MV-4-11 (cell line): Measurements from ENCODE around the gene MEGF9.
A peak's percentile ranks its signal among the peaks of the same experiment; 100 is the strongest.

Experiments used
- DNase-seq: peaks from one replicate; lab custom pipeline; 2025; lab: John Stamatoyannopoulos, UW

The MEGF9 gene

GRCh38 chr9:120705174-120705573 lies 9.1 kb downstream of the MEGF9 start:
- no peak for DNase-seq

- no peak for DNase-seq
Observed at GRCh38 chr9:120702075-120702474, 12.2 kb downstream of the MEGF9 start.

- no peak for DNase-seq
Observed at GRCh38 chr9:120701248-120701647, 13.0 kb downstream of the MEGF9 start.

- no peak for DNase-seq
Observed at GRCh38 chr9:120698766-120699165, 15.5 kb downstream of the MEGF9 start.

GRCh38 chr9:120697448-120697847 lies 16.8 kb downstream of the MEGF9 start:
- DNase-seq: no peak

- DNase-seq: no peak
Observed at GRCh38 chr9:120696551-120697230, 17.6 kb downstream of the MEGF9 start.

GRCh38 chr9:120694559-120694958 lies 19.7 kb downstream of the MEGF9 start:
- no peak for DNase-seq

- DNase-seq: no peak
Observed at GRCh38 chr9:120693700-120694008, 20.6 kb downstream of the MEGF9 start.

GRCh38 chr9:120692901-120693699 lies 21.2 kb downstream of the MEGF9 start:
- DNase-seq: peak; percentile 98

- no peak for DNase-seq
Observed at GRCh38 chr9:120690372-120690771, 23.9 kb downstream of the MEGF9 start.

- no peak for DNase-seq
Observed at GRCh38 chr9:120689860-120690259, 24.4 kb downstream of the MEGF9 start.

- DNase-seq: no peak
Observed at GRCh38 chr9:120688758-120689157, 25.5 kb downstream of the MEGF9 start.

GRCh38 chr9:120683150-120683549 lies 31.1 kb downstream of the MEGF9 start:
- no peak for DNase-seq

GRCh38 chr9:120681121-120681520 lies 33.1 kb downstream of the MEGF9 start:
- no peak for DNase-seq

GRCh38 chr9:120680579-120680978 lies 33.7 kb downstream of the MEGF9 start:
- no peak for DNase-seq

- DNase-seq: no peak
Observed at GRCh38 chr9:120680161-120680560, 34.1 kb downstream of the MEGF9 start.

GRCh38 chr9:120677965-120678364 lies 36.3 kb downstream of the MEGF9 start:
- no peak for DNase-seq

- peak; percentile 81 for DNase-seq
Observed at GRCh38 chr9:120676767-120677402, 37.4 kb downstream of the MEGF9 start.

GRCh38 chr9:120668399-120668798 lies 45.9 kb downstream of the MEGF9 start:
- DNase-seq: no peak

- no peak for DNase-seq
Observed at GRCh38 chr9:120663950-120664349, 50.3 kb downstream of the MEGF9 start.

GRCh38 chr9:120663380-120663779 lies 50.9 kb downstream of the MEGF9 start:
- DNase-seq: peak; percentile 63

GRCh38 chr9:120662513-120662912 lies 51.8 kb downstream of the MEGF9 start:
- no peak for DNase-seq

GRCh38 chr9:120659676-120660075 lies 54.6 kb downstream of the MEGF9 start:
- DNase-seq: no peak
